Measurements from ENCODE around the gene TAX1BP3. TPM values are rescaled to one million over a fixed set of nuclear protein-coding genes. Genes with fewer than 3 reads are reported as not detected.
A peak's percentile ranks its signal among the peaks of the same experiment; 100 is the strongest.

TAX1BP3 gene
- total and polyA plus RNA-seq, 9 donors, result 42.6 to 80.5 (median 61.5) TPM

DNA sequence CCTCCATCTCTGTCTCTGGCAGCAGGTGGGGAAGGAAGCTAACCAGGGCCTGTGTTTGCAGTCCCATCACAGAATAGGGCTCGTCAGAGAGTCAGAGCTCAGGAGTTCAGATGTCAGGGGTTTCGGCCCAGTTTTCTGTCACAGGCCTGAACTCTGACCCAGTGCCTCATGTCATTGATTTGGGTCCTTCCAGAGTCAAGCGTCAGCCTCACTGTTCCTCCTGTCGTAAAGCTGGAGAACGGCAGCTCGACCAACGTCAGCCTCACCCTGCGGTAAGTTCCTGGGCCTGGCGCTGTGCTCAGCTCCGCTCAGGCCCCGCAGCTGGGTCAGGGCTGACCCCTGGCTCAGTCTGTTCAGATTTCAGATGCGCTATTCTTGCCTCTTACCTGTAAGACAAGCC, 21.1 kb downstream of the TAX1BP3 start:
- H3K4me3 ChIP-seq (ENCODE audit: low read length), result no peak overlapping the region
- WGBS (ENCODE audit: insufficient coverage), result 69% methylated on average over 12 of the region's 12 CpGs
- H3K27ac ChIP-seq (ENCODE audit: low read length), result no peak overlapping the region
- DNase-seq, result no peak
- H3K9me3 ChIP-seq (replicated peaks; ENCODE audit: control insufficient read depth, low read depth, low read length), result no peaks in the 10 kb centered on the region
- H3K27me3 ChIP-seq (ENCODE audit: control insufficient read depth, insufficient read depth, low read length), result no peaks in the 10 kb centered on the region
- H3K4me1 ChIP-seq (ENCODE audit: control insufficient read depth, insufficient read depth, low read length), result peaks cover 7% of the 10 kb centered on the region
- H3K36me3 ChIP-seq (ENCODE audit: control insufficient read depth, insufficient read depth, low read length), result peaks cover 28% of the 10 kb centered on the region

DNA sequence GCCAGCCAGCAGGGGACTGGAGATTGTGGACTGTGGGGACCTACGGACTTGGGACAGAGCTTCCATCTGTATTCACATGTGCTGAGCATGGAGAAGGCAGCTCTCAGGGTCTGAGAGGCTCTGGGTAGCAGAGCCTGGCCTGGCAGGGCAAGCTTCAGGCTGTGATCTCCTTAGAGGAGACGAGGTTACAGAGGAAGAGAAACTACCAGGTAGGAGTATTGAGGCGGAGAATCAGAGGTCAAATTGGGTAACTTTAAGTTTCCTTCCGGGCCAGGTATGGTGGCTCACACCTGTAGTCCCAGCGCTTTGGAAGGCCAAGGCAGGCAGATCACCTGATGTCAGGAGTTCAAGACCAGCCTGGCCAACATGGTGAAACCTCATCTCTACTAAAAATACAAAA, 23.1 kb downstream of the TAX1BP3 start:
- Histone ChIP-seq H3K27ac (ENCODE audit: low read length) (no peak overlapping the region), H3K4me3 (ENCODE audit: low read length) (no peak overlapping the region), H3K9me3 (replicated peaks; ENCODE audit: control insufficient read depth, low read depth, low read length) (no peaks in the 10 kb centered on the region), H3K27me3 (ENCODE audit: control insufficient read depth, insufficient read depth, low read length) (no peaks in the 10 kb centered on the region), H3K4me1 (ENCODE audit: control insufficient read depth, insufficient read depth, low read length) (peaks cover 14% of the 10 kb centered on the region), H3K36me3 (ENCODE audit: control insufficient read depth, insufficient read depth, low read length) (peaks cover 31% of the 10 kb centered on the region)
- 57% methylated on average over 5 of the region's 5 CpGs for WGBS (ENCODE audit: insufficient coverage)
- no peak for DNase-seq

DNA sequence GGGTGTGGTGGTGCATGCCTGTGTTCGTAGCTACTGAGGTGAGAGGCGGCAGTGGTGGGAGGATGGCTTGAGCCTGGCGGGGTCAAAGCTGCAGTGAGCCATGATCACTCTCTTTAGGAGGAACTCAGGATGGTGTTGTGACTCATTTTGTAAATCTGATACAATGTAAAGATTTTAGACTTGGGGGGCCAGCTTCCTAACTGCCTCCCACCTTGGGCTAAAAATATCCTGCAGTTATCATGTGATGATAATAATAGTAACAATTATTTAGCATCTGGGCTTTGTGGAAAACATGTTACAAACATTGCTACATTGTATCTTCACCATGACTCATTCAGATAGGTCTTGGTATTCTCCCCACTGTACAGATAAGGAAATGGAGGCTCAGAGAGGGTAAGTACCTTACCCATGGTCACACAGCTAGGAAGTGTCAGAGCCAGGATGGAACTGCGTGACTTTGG, 24.5 kb downstream of the TAX1BP3 start:
- Histone ChIP-seq H3K4me1 (ENCODE audit: control insufficient read depth, insufficient read depth, low read length) (peaks cover 16% of the 10 kb centered on the region), H3K9me3 (replicated peaks; ENCODE audit: control insufficient read depth, low read depth, low read length) (no peaks in the 10 kb centered on the region), H3K27ac (ENCODE audit: low read length) (no peak overlapping the region), H3K36me3 (ENCODE audit: control insufficient read depth, insufficient read depth, low read length) (peaks cover 25% of the 10 kb centered on the region), H3K4me3 (ENCODE audit: low read length) (no peak overlapping the region), H3K27me3 (ENCODE audit: control insufficient read depth, insufficient read depth, low read length) (no peaks in the 10 kb centered on the region)
- no peak for DNase-seq
- WGBS (ENCODE audit: insufficient coverage), result 85% methylated on average over 4 of the region's 4 CpGs

DNA sequence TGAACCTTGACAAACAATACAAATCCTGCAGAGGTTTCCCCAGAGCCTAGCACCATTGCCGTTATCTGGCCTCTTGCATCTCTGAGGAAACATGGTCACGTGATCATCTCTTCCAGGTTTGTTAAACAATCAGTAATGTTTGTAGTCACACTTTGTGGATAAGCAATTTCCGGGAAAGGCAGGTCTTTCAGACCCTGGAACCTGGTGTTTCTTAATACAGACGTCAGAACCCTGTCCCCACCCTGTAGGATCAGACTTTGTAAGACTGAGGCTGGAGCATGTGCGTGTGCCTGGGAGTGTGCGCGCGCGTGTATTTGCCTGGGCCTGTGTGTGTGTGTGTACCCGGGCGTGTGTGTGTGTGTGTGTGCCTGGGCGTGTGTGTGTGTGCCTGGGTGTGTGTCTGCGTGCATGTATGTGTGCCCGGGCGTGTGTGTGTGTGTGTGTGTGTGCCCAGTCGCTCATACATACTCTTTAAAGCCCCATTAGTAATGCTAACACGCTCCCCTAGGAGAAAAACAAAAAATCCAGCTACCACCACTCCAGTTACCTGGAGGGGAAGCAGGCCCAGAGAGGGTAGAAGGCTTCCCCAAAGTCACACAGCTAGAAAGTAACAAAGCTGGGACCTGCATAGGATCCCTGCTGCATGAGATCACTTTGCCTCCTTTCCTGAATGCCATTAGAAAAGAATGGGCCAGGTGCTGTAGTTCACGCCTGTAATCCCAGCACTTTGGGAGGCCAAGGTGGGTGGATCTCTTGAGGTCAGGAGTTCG, 26.5 kb downstream of the TAX1BP3 start:
- Histone ChIP-seq H3K9me3 (replicated peaks; ENCODE audit: control insufficient read depth, low read depth, low read length) (no peaks in the 10 kb centered on the region), H3K27me3 (ENCODE audit: control insufficient read depth, insufficient read depth, low read length) (no peaks in the 10 kb centered on the region), H3K36me3 (ENCODE audit: control insufficient read depth, insufficient read depth, low read length) (peaks cover 22% of the 10 kb centered on the region), H3K4me1 (ENCODE audit: control insufficient read depth, insufficient read depth, low read length) (peaks cover 11% of the 10 kb centered on the region), H3K27ac (ENCODE audit: low read length) (no peak overlapping the region), H3K4me3 (ENCODE audit: low read length) (no peak overlapping the region)
- WGBS (ENCODE audit: insufficient coverage), result 100% methylated on average over 1 of the region's 19 CpGs
- DNase-seq, result no peak

DNA sequence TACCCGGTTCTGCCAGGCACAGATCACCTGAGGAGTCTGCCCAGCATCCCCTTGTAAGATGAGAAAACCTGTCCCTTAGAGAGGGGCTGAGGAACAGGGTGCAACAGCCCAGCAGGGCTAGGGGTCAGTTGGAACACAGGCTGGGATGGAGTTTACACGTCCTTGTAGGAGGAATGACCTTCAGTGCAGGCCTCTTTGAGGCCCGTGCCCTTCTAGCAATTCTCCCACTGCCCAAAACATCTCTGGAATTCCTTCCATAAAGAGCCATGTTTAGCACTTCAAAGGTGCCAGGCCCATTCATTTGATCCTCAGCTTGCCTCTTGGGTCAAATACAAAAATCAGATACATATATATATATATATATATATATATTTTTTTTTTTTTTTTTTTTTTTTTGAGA, 27.4 kb downstream of the TAX1BP3 start:
- DNase-seq, result no peak
- H3K36me3 ChIP-seq (ENCODE audit: control insufficient read depth, insufficient read depth, low read length), result peaks cover 22% of the 10 kb centered on the region
- WGBS (ENCODE audit: insufficient coverage), result no CpG with 5 or more reads among the region's 3 CpGs
- H3K9me3 ChIP-seq (replicated peaks; ENCODE audit: control insufficient read depth, low read depth, low read length), result no peaks in the 10 kb centered on the region
- H3K4me1 ChIP-seq (ENCODE audit: control insufficient read depth, insufficient read depth, low read length), result peaks cover 12% of the 10 kb centered on the region
- H3K27ac ChIP-seq (ENCODE audit: low read length), result no peak overlapping the region
- H3K4me3 ChIP-seq (ENCODE audit: low read length), result no peak overlapping the region
- no peaks in the 10 kb centered on the region for H3K27me3 ChIP-seq (ENCODE audit: control insufficient read depth, insufficient read depth, low read length)

DNA sequence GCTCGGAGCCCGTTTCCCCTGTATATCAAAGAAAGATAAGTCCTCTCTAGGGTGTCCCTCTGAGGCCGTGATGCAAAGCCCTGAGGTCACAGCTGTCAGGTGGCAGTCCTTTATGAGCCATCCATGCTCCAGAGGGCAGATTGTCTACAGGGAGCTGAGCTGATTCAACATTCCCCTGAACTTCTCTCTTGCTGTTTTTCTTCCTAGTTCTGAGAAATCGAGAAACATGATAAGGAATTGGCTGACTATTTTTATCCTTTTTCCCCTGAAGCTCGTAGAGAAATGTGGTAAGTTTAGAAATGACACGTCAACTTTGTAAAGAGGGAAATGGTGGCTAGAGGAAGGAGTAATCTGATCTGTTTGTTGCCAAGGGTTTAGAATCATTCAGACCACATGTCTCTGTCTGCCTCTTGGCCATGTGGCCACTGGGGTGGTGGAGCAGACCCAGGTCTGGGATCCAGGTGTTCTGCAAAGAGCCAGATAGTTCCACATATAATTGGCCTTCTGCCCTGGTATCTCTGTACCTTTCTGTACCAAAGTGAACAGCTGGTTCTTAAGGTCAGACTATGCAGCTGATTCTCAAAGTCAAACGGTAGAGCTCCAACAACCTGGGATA, 28.3 kb downstream of the TAX1BP3 start:
- 24% methylated on average over 6 of the region's 7 CpGs for WGBS (ENCODE audit: insufficient coverage)
- no peaks in the 10 kb centered on the region for H3K27me3 ChIP-seq (ENCODE audit: control insufficient read depth, insufficient read depth, low read length)
- peaks cover 15% of the 10 kb centered on the region for H3K4me1 ChIP-seq (ENCODE audit: control insufficient read depth, insufficient read depth, low read length)
- H3K27ac ChIP-seq (ENCODE audit: low read length), result peak overlapping the region; percentile 35
- no peak overlapping the region for H3K4me3 ChIP-seq (ENCODE audit: low read length)
- H3K9me3 ChIP-seq (replicated peaks; ENCODE audit: control insufficient read depth, low read depth, low read length), result no peaks in the 10 kb centered on the region
- DNase-seq, result peak; percentile 62
- peaks cover 22% of the 10 kb centered on the region for H3K36me3 ChIP-seq (ENCODE audit: control insufficient read depth, insufficient read depth, low read length)

DNA sequence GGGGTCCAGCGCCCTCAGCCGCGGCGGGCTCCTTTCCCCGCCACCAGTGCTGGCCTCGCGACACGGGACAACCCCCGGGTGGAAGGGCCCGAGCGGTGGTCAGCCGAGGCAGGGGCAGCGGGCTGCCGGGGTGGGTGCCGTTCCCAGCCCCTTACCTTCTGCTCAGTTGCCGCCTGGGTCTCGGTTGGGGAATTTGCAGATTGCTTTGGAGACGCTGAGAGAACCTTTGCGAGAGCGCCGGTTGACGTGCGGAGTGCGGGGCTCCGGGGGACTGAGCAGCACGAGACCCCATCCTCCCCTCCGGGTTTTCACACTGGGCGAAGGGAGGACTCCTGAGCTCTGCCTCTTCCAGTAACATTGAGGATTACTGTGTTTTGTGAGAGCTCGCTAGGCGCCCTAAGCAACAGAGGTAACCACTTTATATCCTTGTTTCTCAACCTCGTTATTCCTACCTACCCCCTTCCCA, 31.4 kb downstream of the TAX1BP3 start:
- DNase-seq, result no peak
- Histone ChIP-seq H3K9me3 (replicated peaks; ENCODE audit: control insufficient read depth, low read depth, low read length) (no peaks in the 10 kb centered on the region), H3K4me3 (ENCODE audit: low read length) (peak overlapping the region; percentile 56), H3K27me3 (ENCODE audit: control insufficient read depth, insufficient read depth, low read length) (no peaks in the 10 kb centered on the region), H3K4me1 (ENCODE audit: control insufficient read depth, insufficient read depth, low read length) (peaks cover 19% of the 10 kb centered on the region), H3K36me3 (ENCODE audit: control insufficient read depth, insufficient read depth, low read length) (peaks cover 16% of the 10 kb centered on the region), H3K27ac (ENCODE audit: low read length) (peak overlapping the region; percentile 99)
- 0% methylated on average over 16 of the region's 31 CpGs for WGBS (ENCODE audit: insufficient coverage)

DNA sequence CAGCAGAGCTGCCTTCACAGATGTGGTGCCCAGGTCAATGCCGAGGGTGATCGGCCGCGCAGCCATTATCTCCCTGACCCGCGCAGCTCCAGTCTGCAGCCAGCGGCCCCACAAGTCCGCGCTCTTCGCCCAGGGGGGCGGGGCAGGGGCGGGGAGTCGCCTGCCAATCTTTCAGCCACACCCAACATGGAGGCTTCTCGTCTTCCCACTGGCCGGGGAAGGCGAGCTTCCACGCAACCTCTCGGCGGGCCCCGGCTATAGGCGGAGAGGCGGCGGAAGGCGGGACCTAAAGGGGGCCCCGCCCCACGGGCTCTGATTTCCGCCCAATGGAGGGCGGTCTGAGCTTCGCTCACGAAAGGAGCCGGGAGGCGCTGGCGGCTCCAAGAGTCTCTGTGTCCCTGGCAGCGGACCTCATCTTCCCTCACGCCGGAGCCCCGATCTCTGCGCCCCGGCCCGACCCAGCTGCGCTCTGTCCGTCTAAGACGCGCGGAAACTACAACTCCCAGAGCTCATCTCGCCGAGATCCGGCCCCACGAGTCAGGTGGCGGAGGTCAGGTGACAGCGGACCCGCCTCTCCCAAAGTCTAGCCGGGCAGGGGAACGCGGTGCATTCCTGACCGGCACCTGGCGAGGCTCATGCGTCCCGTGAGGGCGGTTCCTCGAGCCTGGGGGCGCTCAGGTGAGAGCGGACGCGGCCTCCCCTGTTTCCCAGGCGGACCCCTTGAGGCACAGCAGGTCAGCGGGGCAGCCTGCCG, 32.0 kb downstream of the TAX1BP3 start, which contains the start of the genes CTNS and SHPK:
Gene CTNS, plus strand, starts transcription at position 607 of the 754 bp plus-strand sequence. CDS start 3,447 bp downstream, outside the sequence.
Gene SHPK, minus strand, starts transcription at position 97 of the 754 bp plus-strand sequence. Its CDS starts 31 bp downstream, at position 66.
- WGBS (ENCODE audit: insufficient coverage), result 0% methylated on average over 68 of the region's 68 CpGs
- H3K27ac ChIP-seq (ENCODE audit: low read length), result peak within 1 kb of the TSS; percentile 99
- DNase-seq, result peak; percentile 99
- peaks cover 14% of the 10 kb centered on the region for H3K36me3 ChIP-seq (ENCODE audit: control insufficient read depth, insufficient read depth, low read length)
- peak within 1 kb of the TSS; percentile 56 for H3K4me3 ChIP-seq (ENCODE audit: low read length)
- H3K27me3 ChIP-seq (ENCODE audit: control insufficient read depth, insufficient read depth, low read length), result no peaks in the 10 kb centered on the region
- no peaks in the 10 kb centered on the region for H3K9me3 ChIP-seq (replicated peaks; ENCODE audit: control insufficient read depth, low read depth, low read length)
- H3K4me1 ChIP-seq (ENCODE audit: control insufficient read depth, insufficient read depth, low read length), result peaks cover 19% of the 10 kb centered on the region

DNA sequence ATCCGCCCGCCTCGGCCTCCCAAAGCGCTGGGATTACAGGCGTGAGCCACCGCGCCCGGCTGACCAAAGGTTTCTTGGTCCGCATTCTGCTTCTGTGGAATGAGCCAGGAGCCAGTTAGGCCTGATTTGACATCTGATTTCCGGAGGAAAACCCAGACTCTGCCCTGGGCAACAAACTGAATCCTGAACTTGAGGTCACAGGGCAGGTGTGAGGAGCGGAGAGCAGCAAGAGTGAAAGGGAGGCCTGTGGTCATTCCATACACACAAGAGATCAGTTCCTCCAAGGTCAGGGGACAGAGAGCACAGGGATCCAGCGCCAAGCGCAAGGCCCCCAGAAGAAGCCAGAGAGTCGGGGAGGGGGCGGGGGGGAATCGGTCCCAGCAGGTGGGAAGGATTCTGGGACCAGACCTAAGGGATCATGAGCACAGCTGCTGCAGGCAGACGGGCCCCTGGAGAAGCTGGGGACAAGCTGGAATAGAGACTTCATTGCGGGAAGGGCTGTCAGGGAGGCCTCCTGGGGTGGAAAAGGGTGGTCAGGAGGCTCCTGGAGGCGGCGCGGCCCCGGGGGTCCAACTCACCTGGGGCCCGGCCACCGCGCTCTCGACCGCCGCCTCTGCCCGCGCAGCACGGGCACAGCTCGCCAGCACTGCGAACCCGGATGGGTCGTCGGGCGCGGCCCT, 32.8 kb downstream of the TAX1BP3 start:
- DNase-seq, result no peak
- WGBS (ENCODE audit: insufficient coverage), result 16% methylated on average over 27 of the region's 38 CpGs
- Histone ChIP-seq H3K27ac (ENCODE audit: low read length) (peak overlapping the region; percentile 37), H3K9me3 (replicated peaks; ENCODE audit: control insufficient read depth, low read depth, low read length) (no peaks in the 10 kb centered on the region), H3K4me1 (ENCODE audit: control insufficient read depth, insufficient read depth, low read length) (peaks cover 14% of the 10 kb centered on the region), H3K36me3 (ENCODE audit: control insufficient read depth, insufficient read depth, low read length) (peaks cover 14% of the 10 kb centered on the region), H3K4me3 (ENCODE audit: low read length) (peak overlapping the region; percentile 56), H3K27me3 (ENCODE audit: control insufficient read depth, insufficient read depth, low read length) (no peaks in the 10 kb centered on the region)

Data from muscle of leg (tissue), 11 donors.